GM12891 (cell line): ENCODE data around the gene RYR1.
"Not testable (repeated sequence)": the region's sequence is repeated elsewhere in the genome, so short reads cannot be mapped to it uniquely, and the experiment has no call there.

Experiments used
- DNase-seq: peaks from one replicate; pipeline ENCODE4 v3.0.0; 2011; ENCODE audit warnings: low spot score; ENCODE audit not compliant: insufficient read length
- FAIRE-seq: peaks from 2 replicates; lab custom pipeline; 2011; peaks lifted over from hg19 to GRCh38; lab: Jason Lieb, UNC
- PAX5 ChIP-seq: IDR thresholded peaks from 2 replicates; pipeline ENCODE4 v1.6.1; 2011; ENCODE audit warnings: low read length, moderate library complexity, mild to moderate bottlenecking; ENCODE audit not compliant: insufficient read depth, severe bottlenecking
- POLR2A ChIP-seq: IDR thresholded peaks from 2 replicates; pipeline ENCODE4 v1.6.1; 2011; ENCODE audit warnings: low read depth, low read length, control low read depth
- POLR2AphosphoS5 ChIP-seq: IDR thresholded peaks from 2 replicates; pipeline ENCODE4 v1.6.1; 2011; ENCODE audit warnings: low read depth, low read length, control low read depth
- POU2F2 ChIP-seq: IDR thresholded peaks from 2 replicates; pipeline ENCODE4 v1.6.1; 2011; ENCODE audit warnings: low read depth, mild to moderate bottlenecking, control low read depth, low read length, moderate library complexity
- SPI1 ChIP-seq: IDR thresholded peaks from 2 replicates; pipeline ENCODE4 v1.6.1; 2011; ENCODE audit warnings: low read depth, low read length, control low read depth
- TAF1 ChIP-seq: IDR thresholded peaks from 2 replicates; pipeline ENCODE4 v1.6.1; 2011; ENCODE audit warnings: low read depth, low read length, control low read depth

RYR1 gene

DNA sequence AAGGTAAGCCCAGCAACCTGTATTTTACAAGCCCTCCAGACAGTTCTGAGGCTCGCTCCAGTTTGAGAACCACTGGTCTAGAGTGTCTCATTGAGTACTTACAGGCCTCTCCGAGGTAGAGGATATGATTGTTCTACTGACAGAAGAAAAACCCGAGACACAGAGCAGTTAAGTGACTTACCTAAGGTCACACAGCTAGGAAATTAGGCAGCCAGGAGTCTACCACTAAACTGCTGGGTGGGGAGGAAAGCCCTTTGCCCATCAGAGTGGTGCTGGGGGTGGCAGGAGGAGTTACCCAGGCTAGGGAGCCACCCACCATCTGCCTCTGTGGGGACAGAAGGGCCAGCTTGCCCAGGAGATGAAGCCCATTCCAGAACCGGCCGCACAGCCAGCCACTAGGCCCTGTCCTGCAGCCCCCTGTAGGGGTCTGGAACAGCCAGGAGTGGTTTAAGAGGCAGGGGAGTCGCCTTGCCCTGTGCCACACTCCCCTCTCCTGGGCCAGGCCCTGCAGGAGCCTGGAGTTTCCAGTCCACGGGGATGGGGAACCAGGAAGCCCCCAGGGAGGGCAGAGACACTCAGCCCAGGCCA lies 8.2 kb upstream of the RYR1 start:
- FAIRE-seq (no peak), DNase-seq (no peak)
- no peak for TF ChIP-seq TAF1
- TF ChIP-seq POLR2A = no peak
- TF ChIP-seq SPI1 = no peak
- TF ChIP-seq POU2F2 = no peak
- TF ChIP-seq PAX5 = no peak

DNA sequence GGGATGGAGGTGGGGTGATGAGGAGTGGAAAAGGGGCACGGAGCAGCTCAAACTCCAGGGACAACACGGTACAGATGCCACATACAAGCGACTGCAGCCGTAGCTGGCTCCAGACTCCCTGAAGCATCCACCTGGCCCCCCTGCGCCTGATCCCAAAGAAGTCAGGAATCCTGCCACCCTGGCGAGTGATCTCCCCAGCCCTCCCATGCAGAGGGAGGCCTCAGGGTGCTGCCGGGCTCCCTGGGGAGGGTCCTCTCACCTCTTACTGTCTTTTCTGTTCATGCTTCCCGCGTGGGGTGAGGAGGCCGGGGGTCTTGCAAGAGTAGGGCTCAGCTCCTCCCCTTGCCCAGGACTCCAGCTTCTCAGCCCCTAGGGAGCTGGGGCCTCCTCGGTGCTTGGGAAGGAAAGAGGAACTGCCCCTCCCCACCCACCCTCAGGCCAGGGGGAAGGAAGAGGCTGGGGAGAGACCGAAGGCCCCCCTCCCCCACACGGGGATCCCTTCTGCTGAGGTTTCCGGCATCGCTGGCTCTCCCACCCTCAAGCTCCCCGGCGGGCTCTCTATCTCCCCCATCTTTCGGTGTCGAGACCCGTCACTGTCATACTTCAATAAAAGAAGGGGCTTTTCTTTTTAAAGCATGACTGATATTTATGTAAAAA lies 7.6 kb upstream of the RYR1 start, which contains the start of gene RASGRP4:
Gene RASGRP4 (minus strand): TSS at position 410 of the 657 bp plus-strand sequence. CDS start 128 bp downstream, at position 282.
- FAIRE-seq = no peak
- peak; percentile 70 for DNase-seq
- peak; percentile 78 for TF ChIP-seq SPI1
- TF ChIP-seq POLR2AphosphoS5 = no peak

DNA sequence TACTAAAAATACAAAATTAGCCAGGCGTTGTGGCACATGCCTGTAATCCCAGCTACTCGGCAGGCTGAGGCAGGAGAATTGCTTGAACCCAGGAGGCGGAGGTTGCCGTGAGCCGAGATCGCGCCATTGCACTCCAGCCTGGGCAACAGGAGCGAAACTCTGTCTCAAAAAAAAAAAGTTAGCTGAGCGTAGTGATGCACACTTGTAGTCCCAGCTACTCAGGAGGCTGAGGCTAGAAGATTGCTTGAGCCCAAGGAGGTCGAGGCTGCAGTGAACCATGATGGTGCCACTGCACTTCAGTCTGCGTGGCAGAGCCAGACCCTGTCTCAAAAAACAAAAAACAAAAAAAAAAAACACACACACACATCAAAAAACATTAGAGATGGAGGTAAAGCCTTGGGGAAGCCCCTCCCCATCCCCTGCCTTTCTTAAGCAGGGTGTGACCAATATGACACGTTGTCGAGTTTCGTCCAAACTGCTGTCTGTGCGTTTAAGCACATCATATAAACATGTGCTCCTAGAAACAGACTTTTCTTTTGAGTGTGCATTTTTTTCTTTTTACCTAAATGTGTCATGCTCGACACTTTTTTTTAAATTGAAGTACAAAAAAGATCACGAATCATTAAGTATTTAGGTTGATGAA lies 6.3 kb upstream of the RYR1 start:
- DNase-seq = not testable (repeated sequence)
- FAIRE-seq = peak; percentile 87

DNA sequence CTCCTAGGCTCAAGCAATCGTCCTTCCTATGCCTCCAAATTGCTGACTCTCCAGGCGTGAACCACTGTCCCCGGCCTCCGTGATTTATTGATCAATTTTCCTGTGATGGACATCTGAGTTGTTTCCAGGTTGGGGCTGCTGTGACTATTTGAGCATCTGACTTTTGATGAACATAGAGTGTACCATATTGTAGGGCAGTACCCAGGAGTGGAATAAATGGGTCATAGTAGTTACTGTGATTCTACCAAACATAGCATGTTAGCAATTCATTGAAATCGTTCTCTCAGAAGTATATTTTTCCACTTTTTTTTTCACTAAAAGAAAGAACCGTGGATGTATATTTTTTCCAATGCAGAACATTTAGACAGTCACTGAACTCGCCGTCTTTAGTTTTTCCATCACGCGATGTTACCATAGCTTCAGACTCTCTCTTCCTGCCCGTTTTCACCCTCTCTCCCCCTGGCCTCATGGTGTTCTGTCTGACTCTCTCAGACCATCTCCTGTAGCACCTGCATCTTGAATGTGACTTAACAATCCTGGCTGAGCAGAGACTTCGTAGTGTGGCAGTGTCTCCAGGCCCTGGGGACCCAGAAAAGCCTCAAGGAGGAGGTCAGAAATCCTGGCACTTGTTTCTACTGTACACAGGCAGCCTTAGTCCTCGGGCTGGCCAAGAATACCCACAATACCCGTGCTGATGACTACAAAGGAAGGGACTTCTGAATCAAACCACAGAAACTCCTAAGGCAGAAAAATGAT lies 4.3 kb upstream of the RYR1 start:
- no peak for DNase-seq
- no peak for TF ChIP-seq TAF1
- TF ChIP-seq POLR2A = no peak
- TF ChIP-seq POU2F2 = no peak; the same call in 1 of the 2 replicates
- no peak for TF ChIP-seq POLR2AphosphoS5
- TF ChIP-seq SPI1 = no peak
- TF ChIP-seq PAX5 = no peak
- FAIRE-seq = peak; percentile 88

DNA sequence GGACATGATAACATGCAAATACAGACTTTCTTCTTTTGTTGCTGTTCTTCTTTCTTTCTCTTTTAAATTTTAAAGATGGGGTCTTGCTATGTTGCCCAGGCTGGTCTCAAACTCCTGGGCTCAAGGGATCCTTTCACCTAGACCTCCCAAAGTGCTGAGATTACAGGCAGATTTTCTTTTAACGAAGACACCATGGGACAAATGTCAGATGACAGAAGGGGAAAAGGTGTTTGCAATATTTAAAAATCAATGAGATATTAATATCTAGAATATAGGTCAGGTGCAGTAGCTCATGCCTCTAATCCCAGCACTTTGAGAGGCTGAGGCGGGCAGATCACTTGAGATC lies 3.7 kb upstream of the RYR1 start:
- FAIRE-seq = no peak

DNA sequence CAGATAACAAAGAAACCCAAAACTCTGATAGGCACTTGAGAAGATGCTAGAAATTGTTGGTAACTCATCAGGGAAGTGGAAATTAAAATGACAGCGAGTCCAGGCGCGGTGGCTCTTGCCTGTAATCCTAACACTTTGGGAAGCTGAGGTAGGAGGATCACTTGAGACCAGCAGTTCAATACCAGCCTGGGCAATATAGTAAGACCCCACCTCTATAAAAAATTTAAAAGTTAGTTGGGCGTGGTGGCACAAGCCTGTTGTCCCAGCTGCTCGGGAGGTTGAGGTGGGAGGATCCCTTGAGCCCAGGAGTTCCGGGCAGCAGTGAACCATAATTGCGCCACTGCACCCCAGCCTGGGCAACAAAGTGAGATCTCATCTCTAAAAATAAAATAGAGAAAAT lies 2.6 kb upstream of the RYR1 start:
- TF ChIP-seq POLR2AphosphoS5 = no peak
- TF ChIP-seq PAX5 = no peak
- no peak for TF ChIP-seq POU2F2
- no peak for TF ChIP-seq TAF1
- no peak for TF ChIP-seq SPI1
- no peak for TF ChIP-seq POLR2A
- FAIRE-seq (no peak), DNase-seq (no peak)

More for the DNA sequence above, 3.7 kb upstream of the RYR1 start:
- no peak for TF ChIP-seq TAF1
- no peak for TF ChIP-seq POLR2AphosphoS5
- TF ChIP-seq SPI1 = no peak
- no peak for TF ChIP-seq POU2F2
- no peak for TF ChIP-seq POLR2A
- no peak for TF ChIP-seq PAX5
- no peak for DNase-seq

DNA sequence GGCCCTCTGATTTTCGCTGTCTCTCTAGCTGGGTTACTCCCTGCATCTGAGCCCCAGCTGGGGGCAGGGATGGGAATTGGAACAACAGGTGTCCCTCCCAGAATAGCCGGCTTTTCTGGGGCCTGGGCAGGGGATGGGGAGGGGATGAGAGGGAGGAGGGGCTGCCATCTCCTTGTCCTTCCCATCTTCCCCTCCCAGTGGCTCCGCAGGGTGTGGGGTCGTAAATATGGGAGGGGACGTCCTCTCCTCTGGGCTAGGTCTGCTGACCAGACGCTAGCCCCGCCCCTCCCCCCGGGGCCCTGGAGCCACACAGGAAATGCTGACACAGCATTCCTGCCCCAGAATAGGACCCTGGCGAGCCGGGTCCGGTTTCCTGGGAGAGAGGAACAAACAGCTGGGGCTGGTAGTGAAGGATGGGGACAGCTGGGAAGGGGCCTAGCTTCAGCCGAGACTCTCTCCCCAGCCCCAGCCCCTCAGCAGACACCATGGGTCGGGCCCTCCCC lies 1.1 kb downstream of the RYR1 start:
- no peak for FAIRE-seq
- TF ChIP-seq POLR2A = no peak
- no peak for TF ChIP-seq POLR2AphosphoS5
- no peak for TF ChIP-seq PAX5
- no peak for TF ChIP-seq TAF1
- TF ChIP-seq POU2F2 = no peak
- no peak for TF ChIP-seq SPI1
- DNase-seq = no peak

DNA sequence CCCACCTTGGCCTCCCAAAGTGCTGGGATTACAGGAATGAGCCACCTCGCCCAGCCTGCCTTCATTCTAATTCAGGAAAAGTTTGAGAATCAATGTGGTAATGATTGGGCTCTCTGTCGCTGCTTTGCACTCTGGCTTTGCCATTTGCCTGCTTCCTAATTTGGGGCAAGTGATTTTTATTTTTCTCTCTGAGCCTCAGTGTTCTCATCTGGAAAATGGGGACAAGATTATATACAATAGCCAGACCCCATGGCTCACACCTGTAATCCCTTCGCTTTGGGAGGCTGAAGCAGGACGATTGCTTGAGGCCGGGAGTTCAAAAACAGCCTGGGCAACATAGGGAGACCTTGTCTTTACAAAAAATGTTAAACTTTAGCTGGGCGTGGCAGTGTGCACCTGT lies 3.8 kb downstream of the RYR1 start:
- no peak for DNase-seq
- TF ChIP-seq POLR2A (no peak), POLR2AphosphoS5 (no peak), POU2F2 (no peak), SPI1 (no peak), TAF1 (no peak), PAX5 (no peak)
- FAIRE-seq = no peak

DNA sequence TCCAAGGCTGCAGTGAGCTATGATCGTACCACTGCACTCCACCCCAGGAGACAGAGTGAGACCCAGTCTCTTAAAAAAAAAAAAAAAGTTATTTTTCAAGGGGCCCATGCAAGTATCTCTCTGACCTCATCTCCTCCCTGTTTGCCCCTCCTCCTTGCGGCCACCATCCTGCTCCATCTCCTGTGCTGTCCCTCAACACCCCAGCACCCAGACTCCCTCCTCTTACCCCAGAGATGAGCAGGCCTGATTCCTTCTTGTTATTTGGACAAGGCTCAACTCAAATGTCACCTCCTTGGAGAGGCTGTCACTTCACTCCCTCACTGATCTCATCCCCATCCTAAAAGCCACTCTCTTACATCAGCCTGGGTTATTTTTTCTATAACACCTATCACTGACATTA lies 4.4 kb downstream of the RYR1 start:
- no peak for FAIRE-seq
- no peak for DNase-seq
- TF ChIP-seq SPI1 (no peak), POU2F2 (no peak)

DNA sequence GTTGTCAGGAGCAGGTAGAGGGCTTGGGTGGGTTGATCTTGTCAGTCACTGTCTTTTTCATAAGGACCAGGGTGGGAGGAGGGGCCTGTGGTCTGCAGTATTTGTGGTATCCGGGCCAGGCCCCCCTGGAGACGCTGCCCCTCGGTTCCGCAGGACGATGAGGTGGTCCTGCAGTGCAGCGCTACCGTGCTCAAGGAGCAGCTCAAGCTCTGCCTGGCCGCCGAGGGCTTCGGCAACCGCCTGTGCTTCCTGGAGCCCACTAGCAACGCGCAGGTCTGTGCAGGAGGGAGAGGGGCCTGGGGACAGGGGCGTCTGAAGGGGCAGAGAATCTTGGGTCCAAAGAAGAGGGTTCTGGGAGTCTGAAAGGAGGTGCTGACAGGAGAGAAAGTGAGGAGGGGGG lies 7.1 kb downstream of the RYR1 start:
- FAIRE-seq = no peak
- no peak for DNase-seq
- TF ChIP-seq POLR2A (no peak), TAF1 (no peak), POLR2AphosphoS5 (no peak), POU2F2 (no peak), PAX5 (no peak), SPI1 (no peak)
